Measurements from ENCODE around the gene DOC2A. TPM values are rescaled to one million over a fixed set of nuclear protein-coding genes. Genes with fewer than 3 reads are reported as not detected.

DOC2A gene
- total RNA-seq, 4 donors from 2014 or later: 0.66 to 0.85 TPM; not detected in 2

DNA sequence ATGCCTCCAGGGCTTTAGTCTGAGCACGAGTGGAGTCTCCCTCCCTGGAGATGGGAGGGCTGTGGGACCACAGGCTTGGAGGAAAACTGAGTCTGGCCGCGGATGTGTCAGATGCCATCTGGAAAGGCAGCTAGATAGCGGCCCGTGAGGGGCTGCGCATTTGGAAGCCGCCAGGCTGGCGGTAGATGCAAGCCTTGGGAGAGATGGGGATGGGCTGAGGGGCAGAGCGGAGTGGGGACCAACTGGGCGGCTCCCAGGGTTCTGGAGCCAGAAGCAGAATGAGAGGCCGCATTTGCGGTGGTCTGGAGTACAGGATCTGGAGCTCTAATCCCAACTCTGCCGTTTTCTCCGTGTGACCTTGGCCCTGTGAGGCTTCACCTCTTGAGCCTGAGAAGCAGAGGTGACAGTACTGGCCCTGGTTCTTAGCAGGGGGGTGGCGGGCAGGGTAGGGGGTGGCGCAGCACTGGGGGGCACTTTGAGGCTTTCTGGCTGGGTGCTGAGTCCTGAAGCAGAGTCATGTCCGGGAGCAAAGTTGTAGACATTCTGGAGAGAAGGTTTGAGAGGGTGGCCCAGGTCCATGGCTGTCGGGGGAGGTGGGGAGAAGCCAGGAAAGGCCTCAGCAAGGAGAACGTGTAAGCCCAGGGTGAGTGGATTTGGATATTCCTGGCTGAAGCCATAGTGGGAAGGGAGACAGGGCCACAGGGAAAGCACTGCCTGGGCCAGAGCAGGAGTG is 8.0 kb downstream of the DOC2A start:
- TF ChIP-seq, protein P1, sequence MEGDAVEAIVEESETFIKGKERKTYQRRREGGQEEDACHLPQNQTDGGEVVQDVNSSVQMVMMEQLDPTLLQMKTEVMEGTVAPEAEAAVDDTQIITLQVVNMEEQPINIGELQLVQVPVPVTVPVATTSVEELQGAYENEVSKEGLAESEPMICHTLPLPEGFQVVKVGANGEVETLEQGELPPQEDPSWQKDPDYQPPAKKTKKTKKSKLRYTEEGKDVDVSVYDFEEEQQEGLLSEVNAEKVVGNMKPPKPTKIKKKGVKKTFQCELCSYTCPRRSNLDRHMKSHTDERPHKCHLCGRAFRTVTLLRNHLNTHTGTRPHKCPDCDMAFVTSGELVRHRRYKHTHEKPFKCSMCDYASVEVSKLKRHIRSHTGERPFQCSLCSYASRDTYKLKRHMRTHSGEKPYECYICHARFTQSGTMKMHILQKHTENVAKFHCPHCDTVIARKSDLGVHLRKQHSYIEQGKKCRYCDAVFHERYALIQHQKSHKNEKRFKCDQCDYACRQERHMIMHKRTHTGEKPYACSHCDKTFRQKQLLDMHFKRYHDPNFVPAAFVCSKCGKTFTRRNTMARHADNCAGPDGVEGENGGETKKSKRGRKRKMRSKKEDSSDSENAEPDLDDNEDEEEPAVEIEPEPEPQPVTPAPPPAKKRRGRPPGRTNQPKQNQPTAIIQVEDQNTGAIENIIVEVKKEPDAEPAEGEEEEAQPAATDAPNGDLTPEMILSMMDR (IDR thresholded peaks at IDR 0.05; ENCODE audit: low read depth): no peak

DNA sequence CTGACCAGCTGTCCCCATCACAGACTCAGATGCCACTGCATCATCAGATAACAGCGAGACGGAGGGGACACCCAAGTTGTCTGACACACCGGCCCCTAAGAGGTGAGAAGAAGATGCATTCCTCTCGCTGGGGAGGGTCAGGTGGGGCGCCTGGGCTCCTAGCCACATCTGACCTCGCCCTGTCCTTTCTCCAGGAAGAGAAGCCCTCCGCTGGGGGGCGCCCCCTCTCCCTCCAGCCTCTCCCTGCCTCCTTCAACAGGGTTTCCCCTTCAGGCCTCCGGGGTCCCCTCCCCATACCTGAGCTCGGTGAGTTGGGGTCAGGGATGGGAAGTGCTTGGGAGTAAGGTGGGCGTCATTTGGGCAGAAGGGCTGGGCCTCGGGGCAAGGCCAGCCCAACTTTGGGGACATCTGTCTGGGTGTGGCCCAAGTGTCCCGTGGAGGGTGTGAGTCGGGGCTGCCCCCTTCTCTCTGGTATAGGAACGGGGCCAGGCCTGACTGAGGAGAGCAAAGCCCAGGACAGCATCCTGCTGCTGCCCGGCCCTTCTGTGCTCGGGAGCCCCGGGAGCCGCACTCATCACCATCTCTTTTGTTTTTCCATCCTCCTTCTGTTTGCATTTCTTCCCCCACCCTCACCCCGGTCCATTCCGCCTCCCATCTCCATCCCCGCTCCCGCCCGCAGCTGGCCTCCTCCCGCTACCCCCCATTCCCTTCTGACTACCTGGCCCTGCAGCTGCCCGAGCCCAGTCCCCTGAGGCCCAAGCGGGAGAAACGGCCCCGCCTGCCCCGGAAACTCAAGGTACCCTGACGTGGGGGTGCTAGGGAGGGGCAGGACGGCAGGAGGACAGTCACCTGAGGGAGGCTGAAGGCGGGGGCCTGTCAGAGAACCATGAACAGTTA is 9.8 kb downstream of the DOC2A start:
- TF ChIP-seq, protein P1 (IDR thresholded peaks at IDR 0.05; ENCODE audit: low read depth): no peak

DNA sequence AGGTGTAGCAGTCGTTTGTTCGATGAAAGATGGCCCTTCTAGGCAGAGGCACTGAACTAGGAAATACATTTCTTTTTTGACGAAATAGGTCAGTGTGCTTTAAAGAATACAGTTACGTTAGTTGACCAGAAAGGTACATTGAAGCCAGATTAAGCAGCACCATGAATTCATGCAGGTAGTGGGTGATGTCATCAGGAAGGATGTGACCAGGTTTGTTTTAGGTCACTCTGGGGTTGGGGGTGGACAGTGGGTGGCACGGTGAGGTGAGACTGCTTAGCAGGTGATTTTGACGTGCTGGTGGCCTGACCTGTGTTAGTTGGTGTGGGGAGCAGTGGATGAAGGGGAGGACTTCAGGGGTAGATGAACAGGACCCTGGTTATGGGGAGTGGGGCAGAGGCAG is 11.2 kb downstream of the DOC2A start:
- TF ChIP-seq, protein P1 (IDR thresholded peaks at IDR 0.05; ENCODE audit: low read depth): no peak

DNA sequence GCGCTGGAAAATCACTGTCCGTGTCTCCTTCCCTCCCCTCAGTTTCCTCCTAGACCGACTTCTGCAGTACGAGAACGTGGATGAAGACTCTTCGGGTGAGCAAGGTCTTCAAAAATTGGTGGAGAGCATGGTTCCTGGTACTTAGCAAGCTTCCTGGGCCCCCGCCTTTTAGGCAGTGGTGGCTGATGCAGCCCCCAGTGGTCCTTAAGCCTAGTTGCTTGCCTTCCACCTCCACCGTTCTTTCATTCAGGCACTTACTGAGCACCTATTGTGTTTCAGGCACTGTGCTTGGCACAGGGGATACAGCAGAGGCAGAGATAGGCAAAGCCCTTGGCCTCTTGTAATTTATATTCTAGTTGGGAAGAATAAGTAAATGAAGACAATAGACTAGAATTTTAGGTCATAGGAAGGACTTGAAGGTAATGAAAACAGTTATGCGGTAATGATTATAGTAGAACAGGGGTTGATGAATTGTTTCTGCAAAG is 14.0 kb downstream of the DOC2A start:
- TF ChIP-seq, protein P1 (IDR thresholded peaks at IDR 0.05; ENCODE audit: low read depth): no peak

DNA sequence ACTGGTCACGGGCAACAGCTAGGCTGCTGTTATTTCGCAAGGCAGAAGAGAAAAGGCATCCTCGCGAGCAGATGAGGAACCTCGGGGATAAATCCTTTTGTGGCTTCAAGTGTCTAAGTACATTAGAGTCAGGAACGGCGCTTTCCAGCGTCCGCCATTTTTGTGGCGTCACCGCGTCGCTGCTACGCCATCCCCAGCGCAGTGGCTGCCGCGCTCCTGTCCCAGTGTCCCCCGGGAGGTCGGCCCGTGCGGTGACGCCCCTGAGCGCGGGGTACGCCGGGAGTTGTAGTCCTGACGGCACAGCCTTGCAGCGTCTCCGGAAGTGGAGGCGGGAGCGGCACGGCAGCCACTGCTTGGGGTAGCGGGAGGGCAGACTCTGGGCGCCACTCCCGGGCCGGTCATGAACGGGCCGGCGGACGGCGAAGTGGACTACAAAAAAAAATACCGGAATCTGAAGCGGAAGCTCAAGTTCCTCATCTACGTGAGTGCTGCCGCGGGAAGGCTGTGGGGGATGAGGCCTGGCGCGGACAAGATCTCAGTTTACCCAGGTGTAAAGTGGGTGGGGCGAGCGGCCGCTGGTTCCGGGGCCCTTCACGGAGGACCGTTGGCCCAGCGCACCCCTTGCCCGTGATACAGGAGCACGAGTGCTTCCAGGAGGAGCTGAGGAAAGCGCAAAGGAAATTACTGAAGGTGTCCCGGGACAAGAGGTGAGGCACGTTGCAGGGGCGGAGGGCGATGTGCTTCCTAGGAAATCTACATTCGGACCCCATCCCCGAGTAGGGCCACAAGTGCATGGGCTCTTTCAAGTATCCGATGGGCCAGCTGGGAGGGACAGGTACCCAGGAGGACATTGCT is 14.7 kb downstream of the DOC2A start, which contains the start of gene INO80E:
Gene INO80E (plus strand): TSS at position 331 of the 855 bp plus-strand sequence. CDS start 70 bp downstream, at position 401.
- TF ChIP-seq, protein P1 (IDR thresholded peaks at IDR 0.05; ENCODE audit: low read depth): no peak

DNA sequence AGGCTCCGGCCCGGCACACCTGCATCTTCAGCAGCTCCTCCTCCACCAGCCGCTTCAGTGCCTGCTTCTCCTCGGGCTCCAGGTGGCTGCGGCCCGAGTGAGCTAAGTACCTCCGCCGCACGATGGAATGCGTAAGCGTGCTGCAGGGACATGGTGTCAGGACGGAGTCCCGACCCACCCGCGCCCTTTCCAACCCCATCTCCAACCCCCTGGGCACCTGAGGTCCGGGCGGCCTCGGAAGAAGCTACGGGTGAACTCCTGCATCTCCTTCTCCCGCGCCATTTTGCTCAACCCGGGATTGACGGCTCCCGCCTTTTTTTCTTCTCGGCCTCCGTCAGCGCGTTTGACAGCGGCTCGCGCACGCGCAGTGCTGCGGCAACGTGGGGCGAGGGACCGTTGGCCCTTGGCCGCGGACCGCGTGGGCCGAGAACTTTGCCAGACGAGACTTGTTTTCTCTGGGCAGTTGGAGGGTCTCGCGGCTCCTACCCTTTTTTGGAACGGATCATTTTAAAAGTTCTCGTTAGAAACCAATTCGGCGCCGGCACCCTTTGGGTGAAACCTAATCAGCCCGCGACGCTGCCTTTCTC is 15.4 kb downstream of the DOC2A start, which contains the start of gene HIRIP3:
Gene HIRIP3 (minus strand): TSS at position 294 of the 587 bp plus-strand sequence. CDS start 12 bp downstream, at position 282.
- TF ChIP-seq, protein P1 (IDR thresholded peaks at IDR 0.05; ENCODE audit: low read depth): no peak

Data from subcutaneous adipose tissue (tissue), 4 donors.